ENCODE data around the gene PYHIN1.

PYHIN1 gene

GRCh38 chr1:158943059-158943458, 11.7 kb downstream of the PYHIN1 start:
- H3K9me3 ChIP-seq (ENCODE audit: control insufficient read depth, low read length), result no peaks in the 10 kb centered on the region
- DNase-seq, result no peak
- H3K79me1 ChIP-seq (replicated peaks; ENCODE audit: low read length, poor library complexity, severe bottlenecking), result no peaks in the 10 kb centered on the region
- no peak overlapping the region for H2BK5ac ChIP-seq (ENCODE audit: low read depth, low read length, poor library complexity, severe bottlenecking)
- no peaks in the 10 kb centered on the region for H3K27me3 ChIP-seq (ENCODE audit: control insufficient read depth in 1 of 2, insufficient read depth in 1 of 2, low read length in 2 of 2)
- H3K18ac ChIP-seq (ENCODE audit: low read depth in 1 of 2, low read length in 2 of 2), result no peak overlapping the region
- no peak overlapping the region for H3K14ac ChIP-seq (ENCODE audit: low read length in 2 of 2)
- H3K4me1 ChIP-seq (ENCODE audit: control insufficient read depth, insufficient read depth, low read depth, low read length), result no peaks in the 10 kb centered on the region
- H3K36me3 ChIP-seq (ENCODE audit: control insufficient read depth in 1 of 2, insufficient read depth in 2 of 2, low read depth in 1 of 2, low read length in 2 of 2), result peaks cover 0 to 8% of the 10 kb centered on the region in 2 experiments
- no peak overlapping the region for H3K4me3 ChIP-seq (ENCODE audit: insufficient read depth in 1 of 2, low read depth in 1 of 2, low read length in 2 of 2)
- H3K4ac ChIP-seq (ENCODE audit: low read depth in 1 of 2, low read length in 2 of 2), result no peak overlapping the region
- H4K8ac ChIP-seq (ENCODE audit: low read length), result no peak overlapping the region
- H3K23ac ChIP-seq (ENCODE audit: low read length in 2 of 2), result no peak overlapping the region
- no peak overlapping the region for H2BK15ac ChIP-seq (ENCODE audit: low read depth, poor library complexity, severe bottlenecking)
- H2BK12ac ChIP-seq (ENCODE audit: low read length in 2 of 2), result no peak overlapping the region
- no peak overlapping the region for H4K91ac ChIP-seq (ENCODE audit: low read length)
- no peak overlapping the region for H2AFZ ChIP-seq (ENCODE audit: low read depth, low read length)
- H3K4me2 ChIP-seq (ENCODE audit: low read length, poor library complexity, severe bottlenecking), result no peak overlapping the region
- no peak overlapping the region for H2BK120ac ChIP-seq (ENCODE audit: low read depth, low read length)
- WGBS, result 67% methylated on average over 1 of the region's 1 CpG
- no peak overlapping the region for H2AK5ac ChIP-seq (ENCODE audit: low read length, severe bottlenecking)
- no peak overlapping the region for H3K9ac ChIP-seq (ENCODE audit: low read length)
- no peak overlapping the region for H3K27ac ChIP-seq (ENCODE audit: low read length, poor library complexity, severe bottlenecking)

- Histone ChIP-seq H3K9ac (ENCODE audit: low read length) (no peak overlapping the region), H3K27me3 (ENCODE audit: control insufficient read depth in 1 of 2, insufficient read depth in 1 of 2, low read length in 2 of 2) (no peaks in the 10 kb centered on the region), H2BK5ac (ENCODE audit: low read depth, low read length, poor library complexity, severe bottlenecking) (no peak overlapping the region), H3K4me2 (ENCODE audit: low read length, poor library complexity, severe bottlenecking) (no peak overlapping the region), H3K18ac (ENCODE audit: low read depth in 1 of 2, low read length in 2 of 2) (no peak overlapping the region), H2BK12ac (ENCODE audit: low read length in 2 of 2) (no peak overlapping the region), H3K23ac (ENCODE audit: low read length in 2 of 2) (no peak overlapping the region), H2AFZ (ENCODE audit: low read depth, low read length) (no peak overlapping the region), H3K36me3 (ENCODE audit: control insufficient read depth in 1 of 2, insufficient read depth in 2 of 2, low read depth in 1 of 2, low read length in 2 of 2) (peaks cover 0 to 3% of the 10 kb centered on the region in 2 experiments), H3K14ac (ENCODE audit: low read length in 2 of 2) (no peak overlapping the region), H3K4me3 (ENCODE audit: insufficient read depth in 1 of 2, low read depth in 1 of 2, low read length in 2 of 2) (no peak overlapping the region), H4K91ac (ENCODE audit: low read length) (no peak overlapping the region), H2AK5ac (ENCODE audit: low read length, severe bottlenecking) (no peak overlapping the region), H3K4ac (ENCODE audit: low read depth in 1 of 2, low read length in 2 of 2) (no peak overlapping the region), H2BK120ac (ENCODE audit: low read depth, low read length) (no peak overlapping the region), H3K9me3 (ENCODE audit: control insufficient read depth, low read length) (no peaks in the 10 kb centered on the region), H2BK15ac (ENCODE audit: low read depth, poor library complexity, severe bottlenecking) (no peak overlapping the region), H3K4me1 (ENCODE audit: control insufficient read depth, insufficient read depth, low read depth, low read length) (no peaks in the 10 kb centered on the region), H4K8ac (ENCODE audit: low read length) (no peak overlapping the region), H3K79me1 (replicated peaks; ENCODE audit: low read length, poor library complexity, severe bottlenecking) (no peaks in the 10 kb centered on the region), H3K27ac (ENCODE audit: low read length, poor library complexity, severe bottlenecking) (no peak overlapping the region)
- WGBS, result no CpG with 5 or more reads among the region's 2 CpGs
- no peak for DNase-seq
Measured at GRCh38 chr1:158945061-158945460, 13.7 kb downstream of the PYHIN1 start.

DNA sequence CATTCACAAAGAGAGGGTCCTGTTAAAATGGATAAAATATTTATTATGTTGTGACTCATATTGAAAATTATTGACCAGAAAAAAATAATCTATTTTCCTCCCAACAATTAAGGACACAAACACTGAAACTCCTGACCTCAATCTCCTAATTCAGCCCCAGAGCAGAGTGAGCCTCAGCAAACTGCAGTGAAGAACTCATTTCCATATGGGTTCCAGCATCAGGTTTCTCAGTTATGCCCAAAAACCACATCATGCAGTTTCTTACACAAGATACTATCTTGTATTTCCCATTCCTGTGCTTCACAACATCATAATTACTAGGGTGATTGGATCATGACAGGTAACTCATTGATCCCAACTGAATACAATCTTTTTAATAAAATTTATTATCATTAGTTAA, 15.4 kb downstream of the PYHIN1 start:
- H4K91ac ChIP-seq (ENCODE audit: low read length), result no peak overlapping the region
- H3K27me3 ChIP-seq (ENCODE audit: control insufficient read depth in 1 of 2, insufficient read depth in 1 of 2, low read length in 2 of 2), result no peaks in the 10 kb centered on the region
- no peak overlapping the region for H2BK12ac ChIP-seq (ENCODE audit: low read length in 2 of 2)

GRCh38 chr1:158951956-158952355, 20.6 kb downstream of the PYHIN1 start:
- no peak overlapping the region for H2AFZ ChIP-seq (ENCODE audit: low read depth, low read length)
- H2BK5ac ChIP-seq (ENCODE audit: low read depth, low read length, poor library complexity, severe bottlenecking), result no peak overlapping the region
- H4K91ac ChIP-seq (ENCODE audit: low read length), result no peak overlapping the region
- H3K27me3 ChIP-seq (ENCODE audit: control insufficient read depth in 1 of 2, insufficient read depth in 1 of 2, low read length in 2 of 2), result no peaks in the 10 kb centered on the region
- H3K23ac ChIP-seq (ENCODE audit: low read length in 2 of 2), result no peak overlapping the region
- no peak overlapping the region for H3K27ac ChIP-seq (ENCODE audit: low read length, poor library complexity, severe bottlenecking)
- H3K9me3 ChIP-seq (ENCODE audit: control insufficient read depth, low read length), result no peaks in the 10 kb centered on the region
- H4K8ac ChIP-seq (ENCODE audit: low read length), result no peak overlapping the region
- no peak overlapping the region for H3K4me2 ChIP-seq (ENCODE audit: low read length, poor library complexity, severe bottlenecking)
- 79% methylated on average over 15 of the region's 15 CpGs for WGBS
- DNase-seq, result no peak
- H3K79me1 ChIP-seq (replicated peaks; ENCODE audit: low read length, poor library complexity, severe bottlenecking), result no peaks in the 10 kb centered on the region
- no peak overlapping the region for H3K14ac ChIP-seq (ENCODE audit: low read length in 2 of 2)
- no peaks in the 10 kb centered on the region for H3K36me3 ChIP-seq (ENCODE audit: control insufficient read depth in 1 of 2, insufficient read depth in 2 of 2, low read depth in 1 of 2, low read length in 2 of 2)
- H3K18ac ChIP-seq (ENCODE audit: low read depth in 1 of 2, low read length in 2 of 2), result no peak overlapping the region
- no peak overlapping the region for H2BK120ac ChIP-seq (ENCODE audit: low read depth, low read length)
- no peak overlapping the region for H3K4ac ChIP-seq (ENCODE audit: low read depth in 1 of 2, low read length in 2 of 2)
- no peak overlapping the region for H2BK12ac ChIP-seq (ENCODE audit: low read length in 2 of 2)
- no peaks in the 10 kb centered on the region for H3K4me1 ChIP-seq (ENCODE audit: control insufficient read depth, insufficient read depth, low read depth, low read length)
- no peak overlapping the region for H3K9ac ChIP-seq (ENCODE audit: low read length)
- no peak overlapping the region for H2BK15ac ChIP-seq (ENCODE audit: low read depth, poor library complexity, severe bottlenecking)
- H3K4me3 ChIP-seq (ENCODE audit: insufficient read depth in 1 of 2, low read depth in 1 of 2, low read length in 2 of 2), result no peak overlapping the region
- no peak overlapping the region for H2AK5ac ChIP-seq (ENCODE audit: low read length, severe bottlenecking)

More for the DNA sequence above, 15.4 kb downstream of the PYHIN1 start:
- Histone ChIP-seq H3K4me3 (ENCODE audit: insufficient read depth in 1 of 2, low read depth in 1 of 2, low read length in 2 of 2) (no peak overlapping the region), H3K36me3 (ENCODE audit: control insufficient read depth in 1 of 2, insufficient read depth in 2 of 2, low read depth in 1 of 2, low read length in 2 of 2) (peaks cover 0 to 3% of the 10 kb centered on the region in 2 experiments), H2BK120ac (ENCODE audit: low read depth, low read length) (no peak overlapping the region), H4K8ac (ENCODE audit: low read length) (no peak overlapping the region), H2AFZ (ENCODE audit: low read depth, low read length) (no peak overlapping the region), H3K9me3 (ENCODE audit: control insufficient read depth, low read length) (no peaks in the 10 kb centered on the region), H3K27ac (ENCODE audit: low read length, poor library complexity, severe bottlenecking) (no peak overlapping the region), H3K4ac (ENCODE audit: low read depth in 1 of 2, low read length in 2 of 2) (no peak overlapping the region), H3K4me2 (ENCODE audit: low read length, poor library complexity, severe bottlenecking) (no peak overlapping the region), H3K14ac (ENCODE audit: low read length in 2 of 2) (no peak overlapping the region), H3K4me1 (ENCODE audit: control insufficient read depth, insufficient read depth, low read depth, low read length) (no peaks in the 10 kb centered on the region), H3K9ac (ENCODE audit: low read length) (no peak overlapping the region), H2BK15ac (ENCODE audit: low read depth, poor library complexity, severe bottlenecking) (no peak overlapping the region), H3K23ac (ENCODE audit: low read length in 2 of 2) (no peak overlapping the region), H2AK5ac (ENCODE audit: low read length, severe bottlenecking) (no peak overlapping the region), H2BK5ac (ENCODE audit: low read depth, low read length, poor library complexity, severe bottlenecking) (no peak overlapping the region), H3K18ac (ENCODE audit: low read depth in 1 of 2, low read length in 2 of 2) (no peak overlapping the region), H3K79me1 (replicated peaks; ENCODE audit: low read length, poor library complexity, severe bottlenecking) (no peaks in the 10 kb centered on the region)
- no peak for DNase-seq

Data from mesenchymal stem cell (in vitro differentiated cells and primary cell).